ENCODE results near the gene ASIC5. TPM values are rescaled to one million over a fixed set of nuclear protein-coding genes. Genes with fewer than 3 reads are reported as not detected.

Gene ASIC5
- total RNA-seq, 2 experiments from 2014 or later = not detected

- intact Hi-C loops (cut with micrococcal nuclease) = no loop called here
- ChIA-PET CTCF (no interaction called here), POLR2A (no interaction called here)
- no peak for DNase-seq
- no peak overlapping the region for H3K4me3 Mint-ChIP-seq
- no peaks in the 10 kb centered on the region for H3K36me3 Mint-ChIP-seq
- H3K9me3 Mint-ChIP-seq = no peaks in the 10 kb centered on the region
- H3K4me1 Mint-ChIP-seq (ENCODE audit: low read depth) = no peaks in the 10 kb centered on the region
- no peaks in the 10 kb centered on the region for H3K27me3 Mint-ChIP-seq
- H3K27ac Mint-ChIP-seq = no peak overlapping the region
These were observed 10.2 kb downstream of the ASIC5 start for GRCh38 chr4:155855897-155856296.

GRCh38 chr4:155854582-155855226 is 11.4 kb downstream of the ASIC5 start:
- Mint-ChIP-seq H3K36me3 (no peaks in the 10 kb centered on the region), H3K27ac (no peak overlapping the region), H3K4me3 (no peak overlapping the region), H3K9me3 (no peaks in the 10 kb centered on the region), H3K27me3 (no peaks in the 10 kb centered on the region), H3K4me1 (ENCODE audit: low read depth) (no peaks in the 10 kb centered on the region)
- intact Hi-C loops (cut with micrococcal nuclease) = no loop called here
- POLR2A ChIA-PET = no interaction called here
- CTCF ChIA-PET = no interaction called here
- DNase-seq = no peak

- H3K4me3 Mint-ChIP-seq = no peak overlapping the region
- H3K9me3 Mint-ChIP-seq = no peaks in the 10 kb centered on the region
- no peaks in the 10 kb centered on the region for H3K4me1 Mint-ChIP-seq (ENCODE audit: low read depth)
- no peak overlapping the region for H3K27ac Mint-ChIP-seq
- H3K36me3 Mint-ChIP-seq = no peaks in the 10 kb centered on the region
- no peaks in the 10 kb centered on the region for H3K27me3 Mint-ChIP-seq
- ChIA-PET POLR2A (no interaction called here), CTCF (no interaction called here)
- intact Hi-C loops (cut with micrococcal nuclease) = no loop called here
- no peak for DNase-seq
These were observed 12.9 kb downstream of the ASIC5 start for GRCh38 chr4:155853189-155853588.

- intact Hi-C loops (cut with micrococcal nuclease) = no loop called here
- H3K4me3 Mint-ChIP-seq = no peak overlapping the region
- CTCF ChIA-PET = no interaction called here
- peaks cover 5% of the 10 kb centered on the region for H3K9me3 Mint-ChIP-seq
- no peak overlapping the region for H3K27ac Mint-ChIP-seq
- H3K4me1 Mint-ChIP-seq (ENCODE audit: low read depth) = no peaks in the 10 kb centered on the region
- no peaks in the 10 kb centered on the region for H3K36me3 Mint-ChIP-seq
- POLR2A ChIA-PET = no interaction called here
- DNase-seq = no peak
- H3K27me3 Mint-ChIP-seq = no peaks in the 10 kb centered on the region
These were observed 17.0 kb downstream of the ASIC5 start for GRCh38 chr4:155849042-155849441.

DNA sequence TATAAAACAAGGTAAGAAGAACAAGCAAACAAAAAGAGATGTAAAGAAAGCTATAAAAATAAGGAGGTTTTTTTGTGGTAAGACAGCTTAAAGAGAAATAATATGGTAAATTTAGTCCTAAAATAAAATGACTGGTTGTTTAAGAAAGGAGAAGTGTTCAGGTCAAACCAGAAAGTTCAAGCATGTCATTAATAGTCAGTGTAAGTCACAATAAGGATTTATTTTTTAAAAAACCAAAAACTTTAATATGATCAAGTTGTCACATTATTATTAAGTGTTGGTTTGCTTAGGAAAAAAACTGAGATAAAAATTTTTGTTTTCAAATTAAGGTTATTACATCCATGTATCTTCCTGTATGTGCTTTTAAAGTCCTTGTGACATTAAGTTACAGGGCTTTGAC is 19.1 kb downstream of the ASIC5 start:
- H3K4me1 Mint-ChIP-seq (ENCODE audit: low read depth) = no peaks in the 10 kb centered on the region
- H3K27ac Mint-ChIP-seq = no peak overlapping the region
- CTCF ChIA-PET = no interaction called here
- intact Hi-C loops (cut with micrococcal nuclease) = no loop called here
- POLR2A ChIA-PET = no interaction called here
- DNase-seq = no peak
- H3K36me3 Mint-ChIP-seq = no peaks in the 10 kb centered on the region
- no peak overlapping the region for H3K4me3 Mint-ChIP-seq
- peaks cover 5% of the 10 kb centered on the region for H3K9me3 Mint-ChIP-seq
- H3K27me3 Mint-ChIP-seq = no peaks in the 10 kb centered on the region

GRCh38 chr4:155842080-155842479 is 24.0 kb downstream of the ASIC5 start:
- ChIA-PET POLR2A (no interaction called here), CTCF (no interaction called here)
- Mint-ChIP-seq H3K4me1 (ENCODE audit: low read depth) (no peaks in the 10 kb centered on the region), H3K27ac (no peak overlapping the region), H3K36me3 (no peaks in the 10 kb centered on the region), H3K9me3 (peaks cover under 1% of the 10 kb centered on the region), H3K27me3 (peaks cover 2% of the 10 kb centered on the region), H3K4me3 (no peak overlapping the region)
- no peak for DNase-seq
- intact Hi-C loops (cut with micrococcal nuclease) = no loop called here

DNA sequence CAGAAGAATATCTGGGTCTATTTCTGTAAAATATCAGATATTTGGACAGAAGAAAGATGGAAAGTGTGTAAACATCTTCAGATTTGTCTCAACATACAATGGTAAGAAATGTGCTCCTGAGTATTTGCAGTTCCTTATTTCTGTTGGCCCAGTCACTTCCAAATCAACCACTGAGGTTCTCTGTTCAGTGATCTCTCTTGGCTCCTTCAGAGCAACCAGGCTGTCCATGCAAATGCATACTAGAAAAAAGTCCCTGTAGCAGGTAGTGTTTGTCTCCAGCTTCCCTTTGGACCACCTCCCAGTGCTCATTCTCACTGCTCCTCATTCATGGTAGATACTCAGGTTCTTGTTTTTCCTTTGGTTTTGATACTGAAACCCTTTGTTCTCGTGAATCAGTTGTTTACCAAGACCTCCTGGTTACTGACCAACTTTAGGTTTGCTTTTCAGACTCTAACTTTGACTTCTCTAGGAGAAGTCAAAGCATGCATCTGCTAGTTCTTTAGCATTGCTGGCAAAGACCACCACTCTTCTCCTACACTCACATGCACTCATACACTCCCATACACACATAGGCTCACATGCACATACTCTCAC is 28.8 kb downstream of the ASIC5 start:
- H3K9me3 Mint-ChIP-seq = no peaks in the 10 kb centered on the region
- DNase-seq = no peak
- CTCF ChIA-PET = no interaction called here
- H3K4me3 Mint-ChIP-seq = no peak overlapping the region
- H3K36me3 Mint-ChIP-seq = no peaks in the 10 kb centered on the region
- peaks cover 2% of the 10 kb centered on the region for H3K27me3 Mint-ChIP-seq
- H3K27ac Mint-ChIP-seq = no peak overlapping the region
- POLR2A ChIA-PET = no interaction called here
- intact Hi-C loops (cut with micrococcal nuclease) = no loop called here
- H3K4me1 Mint-ChIP-seq (ENCODE audit: low read depth) = no peaks in the 10 kb centered on the region

GRCh38 chr4:155832664-155833063 is 33.4 kb downstream of the ASIC5 start:
- intact Hi-C loops (cut with micrococcal nuclease) = no loop called here
- ChIA-PET POLR2A (no interaction called here), CTCF (no interaction called here)
- no peak overlapping the region for H3K4me3 Mint-ChIP-seq
- no peak for DNase-seq
- no peaks in the 10 kb centered on the region for H3K36me3 Mint-ChIP-seq
- H3K9me3 Mint-ChIP-seq = no peaks in the 10 kb centered on the region
- H3K27me3 Mint-ChIP-seq = no peaks in the 10 kb centered on the region
- H3K4me1 Mint-ChIP-seq (ENCODE audit: low read depth) = no peaks in the 10 kb centered on the region
- no peak overlapping the region for H3K27ac Mint-ChIP-seq

DNA sequence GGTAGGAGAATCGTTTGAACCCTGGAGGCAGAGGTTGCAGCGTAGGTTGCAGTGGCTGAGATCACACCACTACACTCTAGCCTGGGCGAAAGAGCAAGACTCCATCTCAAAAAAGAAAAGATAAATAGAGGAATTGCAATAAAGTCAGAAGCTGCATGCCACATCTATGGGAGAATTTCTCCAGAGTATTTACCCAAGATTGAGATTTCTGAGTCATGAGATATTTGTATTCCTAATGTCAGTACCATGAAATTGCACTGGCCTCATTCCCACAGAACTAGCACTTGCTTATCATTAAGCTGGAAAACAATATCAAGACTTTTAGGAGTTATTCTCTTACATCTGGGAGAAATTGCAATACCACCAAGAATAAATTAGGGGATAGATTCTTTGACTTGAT is 37.4 kb downstream of the ASIC5 start:
- DNase-seq = no peak
- Mint-ChIP-seq H3K4me3 (no peak overlapping the region), H3K27me3 (peaks cover 5% of the 10 kb centered on the region), H3K9me3 (no peaks in the 10 kb centered on the region), H3K4me1 (ENCODE audit: low read depth) (no peaks in the 10 kb centered on the region), H3K27ac (no peak overlapping the region), H3K36me3 (no peaks in the 10 kb centered on the region)
- intact Hi-C loops (cut with micrococcal nuclease) = no loop called here
- ChIA-PET CTCF (no interaction called here), POLR2A (no interaction called here)

DNA sequence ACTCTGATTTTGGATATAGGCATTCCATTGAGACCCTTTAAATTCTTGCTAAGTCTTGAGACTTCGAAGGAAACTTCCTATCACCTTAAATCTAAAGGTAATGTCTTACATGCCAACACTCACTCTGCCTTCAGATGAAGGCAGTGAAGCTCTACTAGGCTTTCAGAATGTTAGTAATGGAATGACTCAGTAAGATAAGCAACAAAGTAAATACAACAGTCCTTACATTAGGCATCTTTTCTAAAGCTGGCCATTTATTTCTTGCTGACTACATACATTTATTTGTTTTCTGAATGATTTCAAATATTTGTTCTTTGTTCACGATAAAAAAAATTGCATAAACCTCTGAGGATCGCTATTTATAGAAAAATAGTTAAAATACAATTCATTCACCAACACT is 43.5 kb downstream of the ASIC5 start:
- Mint-ChIP-seq H3K27me3 (peaks cover 12% of the 10 kb centered on the region), H3K4me1 (ENCODE audit: low read depth) (no peaks in the 10 kb centered on the region), H3K36me3 (no peaks in the 10 kb centered on the region), H3K27ac (no peak overlapping the region), H3K9me3 (no peaks in the 10 kb centered on the region), H3K4me3 (no peak overlapping the region)
- CTCF ChIA-PET = no interaction called here
- intact Hi-C loops (cut with micrococcal nuclease) = no loop called here
- DNase-seq = no peak
- POLR2A ChIA-PET = no interaction called here

DNA sequence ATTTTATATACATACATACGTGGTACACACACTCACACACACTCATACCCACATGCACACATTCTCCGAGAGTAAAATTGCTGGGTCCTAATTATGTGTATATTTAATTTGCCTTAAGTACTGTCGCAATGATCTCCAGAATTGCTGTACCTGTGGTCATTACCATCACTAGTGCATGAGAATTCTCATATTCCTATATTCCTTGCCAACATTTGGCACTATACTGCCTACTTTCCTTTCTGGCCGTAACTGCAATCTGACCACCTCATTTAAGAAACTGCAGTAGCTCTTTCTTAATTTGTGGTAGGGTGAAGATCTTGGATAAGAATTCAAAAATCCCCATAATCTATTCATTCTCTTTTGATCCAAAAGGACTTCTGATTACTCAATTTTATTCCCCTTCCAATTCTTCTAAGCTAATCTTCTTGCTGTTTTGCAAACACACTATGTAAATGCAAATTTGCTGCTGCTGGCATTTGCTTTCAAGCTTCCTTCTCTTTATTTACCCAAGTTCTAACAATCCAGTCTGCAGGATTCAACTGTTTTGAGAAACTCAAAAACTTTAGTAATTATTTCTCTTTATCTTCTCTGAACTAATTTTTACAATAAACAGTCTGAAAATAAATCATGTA is 45.1 kb downstream of the ASIC5 start:
- H3K36me3 Mint-ChIP-seq = no peaks in the 10 kb centered on the region
- no peak overlapping the region for H3K27ac Mint-ChIP-seq
- POLR2A ChIA-PET = no interaction called here
- intact Hi-C loops (cut with micrococcal nuclease) = no loop called here
- H3K4me3 Mint-ChIP-seq = no peak overlapping the region
- H3K27me3 Mint-ChIP-seq = peaks cover 12% of the 10 kb centered on the region
- CTCF ChIA-PET = no interaction called here
- H3K9me3 Mint-ChIP-seq = no peaks in the 10 kb centered on the region
- DNase-seq = no peak
- no peaks in the 10 kb centered on the region for H3K4me1 Mint-ChIP-seq (ENCODE audit: low read depth)

GRCh38 chr4:155819066-155819465 is 47.0 kb downstream of the ASIC5 start:
- H3K4me1 Mint-ChIP-seq (ENCODE audit: low read depth) = no peaks in the 10 kb centered on the region
- DNase-seq = no peak
- H3K36me3 Mint-ChIP-seq = no peaks in the 10 kb centered on the region
- ChIA-PET CTCF (interaction anchor here (1.3 kb wide), 1 partner anchor 9 kb away, joined by 3 read pairs; no protein-coding TSS in a partner anchor), POLR2A (no interaction called here)
- H3K9me3 Mint-ChIP-seq = no peaks in the 10 kb centered on the region
- intact Hi-C loops (cut with micrococcal nuclease) = no loop called here
- H3K27ac Mint-ChIP-seq = no peak overlapping the region
- no peak overlapping the region for H3K4me3 Mint-ChIP-seq
- peaks cover 9% of the 10 kb centered on the region for H3K27me3 Mint-ChIP-seq

GRCh38 chr4:155818639-155819038 is 47.4 kb downstream of the ASIC5 start:
- intact Hi-C loops (cut with micrococcal nuclease) = no loop called here
- Mint-ChIP-seq H3K27ac (no peak overlapping the region), H3K4me1 (ENCODE audit: low read depth) (no peaks in the 10 kb centered on the region), H3K36me3 (no peaks in the 10 kb centered on the region), H3K4me3 (no peak overlapping the region), H3K9me3 (no peaks in the 10 kb centered on the region), H3K27me3 (peaks cover 8% of the 10 kb centered on the region)
- POLR2A ChIA-PET = no interaction called here
- CTCF ChIA-PET = no interaction called here
- DNase-seq = no peak
